Mucosa of gallbladder (tissue), 1 donor: Measurements from ENCODE around the gene MTHFD2L. TPM values are rescaled to one million over a fixed set of nuclear protein-coding genes. Genes with fewer than 3 reads are reported as not detected.
"Not testable (repeated sequence)": the region's sequence is repeated elsewhere in the genome, so short reads cannot be mapped to it uniquely, and the experiment has no call there.

Experiments
- DNase-seq: peaks from one replicate; pipeline ENCODE4 v3.0.0-alpha.2; 2020; ENCODE audit warnings: low spot score
- total RNA-seq: library from RNA; stranded (reverse); gene quantifications from one replicate; pipeline ENCODE4 v1.2.1, GENCODE V29; 2021
- donor health status: DM: no; HTN: no; CAD: no.

The MTHFD2L gene
- total RNA-seq, 1 donor from 2014 or later, result 6.8 TPM

- DNase-seq, result no peak
Measured at GRCh38 chr4:74331944-74332343, 174.0 kb downstream of the MTHFD2L start.

GRCh38 chr4:74334636-74335035, 176.7 kb downstream of the MTHFD2L start:
- DNase-seq, result no peak

GRCh38 chr4:74335341-74336021, 177.6 kb downstream of the MTHFD2L start:
- DNase-seq, result no peak

GRCh38 chr4:74338792-74339333, 180.9 kb downstream of the MTHFD2L start:
- no peak for DNase-seq

GRCh38 chr4:74339501-74339900, 181.6 kb downstream of the MTHFD2L start:
- no peak for DNase-seq

- DNase-seq, result not testable (repeated sequence)
Measured at GRCh38 chr4:74340421-74340820, 182.5 kb downstream of the MTHFD2L start.

- no peak for DNase-seq
Measured at GRCh38 chr4:74344031-74344430, 186.1 kb downstream of the MTHFD2L start.

Other genes with a start within 250 kb of the MTHFD2L start
- gene PF4, start 176.1 kb upstream of the MTHFD2L start, total RNA-seq, result not detected
- 0.60 TPM for gene PPBP, start 169.9 kb upstream of the MTHFD2L start, total RNA-seq
- 0.09 TPM for gene CXCL5, start 159.4 kb upstream of the MTHFD2L start, total RNA-seq
- gene CXCL3, start 119.4 kb upstream of the MTHFD2L start, total RNA-seq, result 0.52 TPM
- 2.8 TPM for gene CXCL2, start 58.9 kb upstream of the MTHFD2L start, total RNA-seq
- not detected for gene EPGN, start 150.4 kb downstream of the MTHFD2L start, total RNA-seq
- gene EREG, start 207.0 kb downstream of the MTHFD2L start, total RNA-seq, result 5.7 TPM